ENCODE data around the gene DENND4B.

- TF ChIP-seq CTCF (IDR thresholded peaks at IDR 0.05 in 2 of 3, conservative IDR thresholded peaks at IDR 0.05 in 1 of 3; ENCODE audit: control insufficient read depth in 2 of 3, extremely low read depth in 1 of 3, insufficient read depth in 1 of 3, low read depth in 3 of 3, low read length in 3 of 3), result no peak
- no peak for TF ChIP-seq NRF1 (conservative IDR thresholded peaks at IDR 0.05; ENCODE audit: low read depth, low read length)
- no peak; the same call in 1 of the 2 replicates for TF ChIP-seq NBN (IDR thresholded peaks at IDR 0.05)
- no peak for TF ChIP-seq ATF3 (IDR thresholded peaks at IDR 0.05; ENCODE audit: borderline replicate concordance, extremely low read depth, low read depth, low read length)
- TF ChIP-seq DPF2 (IDR thresholded peaks at IDR 0.05), result no peak
- TF ChIP-seq POLR2AphosphoS2 (IDR thresholded peaks at IDR 0.05; ENCODE audit: low read depth, low read length), result no peak
Measured at GRCh38 chr1:153956997-153957715, 10.6 kb upstream of the DENND4B start.

All from GM12878 (cell line).